H1 (cell line): ENCODE results near the gene NHEJ1. TPM values are rescaled to one million over a fixed set of nuclear protein-coding genes. Genes with fewer than 3 reads are reported as not detected.

Experiments
- CTCF ChIA-PET: fragments of 300-600 bp; sonication (Branson Sonifier 250); formaldehyde crosslinking; loops from one replicate; lab custom pipeline; 2021; ENCODE audit not compliant: partially characterized antibody; lab: Charles Lee
- POLR2A ChIA-PET: fragments of 300-600 bp; sonication (Branson Sonifier 250); formaldehyde crosslinking; loops from one replicate; lab custom pipeline; 2021; ENCODE audit warnings: inconsistent platforms; ENCODE audit not compliant: partially characterized antibody; lab: Charles Lee
- DNase-seq, 2 experiments: peaks; one replicate each; pipeline versions ENCODE4 v3.0.0 to v3.0.0-alpha.2; 2010 to 2022; ENCODE audit warnings: low spot score in 2 of 2, low read depth in 1 of 2, mixed read lengths in 1 of 2
- FAIRE-seq: peaks from 2 replicates; lab custom pipeline; 2011; peaks lifted over from hg19 to GRCh38; lab: Jason Lieb, UNC
- H2AFZ ChIP-seq: 2 replicates; pipeline ENCODE4 v1.8.1; 2012; ENCODE audit warnings: low read length, inconsistent platforms
- H2AK5ac ChIP-seq: 2 replicates; pipeline ENCODE4 v1.6.1; 2013; ENCODE audit warnings: low read depth, low read length
- H2BK120ac ChIP-seq: replicated peaks from 2 replicates; pipeline ENCODE3; 2013; ENCODE audit warnings: low read depth, low read length, inconsistent platforms
- H2BK12ac ChIP-seq: 2 replicates; pipeline ENCODE4 v1.6.1; 2013; ENCODE audit warnings: low read depth, low read length
- H2BK15ac ChIP-seq: 2 replicates; pipeline ENCODE4 v1.6.1; 2013; ENCODE audit warnings: low read length
- H2BK20ac ChIP-seq: 2 replicates; pipeline ENCODE4 v1.6.1; 2013; ENCODE audit warnings: low read length
- H2BK5ac ChIP-seq: 2 replicates; pipeline ENCODE4 v1.6.1; 2013; ENCODE audit warnings: low read depth, low read length
- H3K14ac ChIP-seq: 2 replicates; pipeline ENCODE4 v1.6.1; 2013; ENCODE audit warnings: inconsistent platforms; ENCODE audit not compliant: insufficient read length
- H3K18ac ChIP-seq: 2 replicates; pipeline ENCODE4 v1.6.1; 2013; ENCODE audit warnings: low read length; ENCODE audit errors: extremely low read depth
- H3K23ac ChIP-seq: 2 replicates; pipeline ENCODE4 v1.6.1; 2013; ENCODE audit warnings: inconsistent platforms; ENCODE audit not compliant: insufficient read length
- H3K23me2 ChIP-seq: 2 replicates; pipeline ENCODE4 v1.6.1; 2013; ENCODE audit warnings: low read depth, low read length
- H3K27ac ChIP-seq: 2 replicates; pipeline ENCODE4 v1.6.1; 2011; ENCODE audit warnings: low read depth, low read length, inconsistent platforms
- H3K27me3 ChIP-seq, 4 experiments: replicated peaks in 1 of 4; 1 replicate in 1 of 4; 2 replicates in 3 of 4; pipeline versions ENCODE4 v1.6.1 to v1.8.1; 2011 to 2013; ENCODE audit warnings: low read length in 3 of 4, mild to moderate bottlenecking in 3 of 4, inconsistent platforms in 2 of 4, mixed read lengths in 2 of 4, moderate library complexity in 1 of 4; ENCODE audit not compliant: control insufficient read depth in 3 of 4, insufficient read depth in 3 of 4; ENCODE audit errors: extremely low read depth in 1 of 4
- H3K36me3 ChIP-seq, 4 experiments: 2 replicates each; pipeline versions ENCODE4 v1.6.1 to v1.8.1; 2011 to 2013; ENCODE audit warnings: mild to moderate bottlenecking in 4 of 4, low read length in 3 of 4, moderate library complexity in 2 of 4, control low read depth in 1 of 4, inconsistent platforms in 1 of 4; ENCODE audit not compliant: insufficient read depth in 4 of 4, control insufficient read depth in 2 of 4
- H3K4ac ChIP-seq: replicated peaks from 2 replicates; pipeline ENCODE3; 2013; ENCODE audit warnings: low read length, low read depth, mixed read lengths, inconsistent platforms; ENCODE audit not compliant: insufficient read length
- H3K4me1 ChIP-seq, 4 experiments: replicated peaks in 1 of 4; 1 replicate in 1 of 4; 2 replicates in 3 of 4; pipeline versions ENCODE4 v1.6.1 to v1.8.1; 2011 to 2013; ENCODE audit warnings: low read length in 3 of 4, inconsistent platforms in 2 of 4, mixed read lengths in 1 of 4; ENCODE audit not compliant: insufficient read depth in 4 of 4, control insufficient read depth in 3 of 4
- H3K4me2 ChIP-seq, 2 experiments: 2 replicates each; pipeline versions ENCODE4 v1.6.1 to v1.8.1; 2011 to 2013; ENCODE audit warnings: low read depth in 2 of 2, low read length in 2 of 2, control low read depth in 1 of 2, inconsistent platforms in 1 of 2, mild to moderate bottlenecking in 1 of 2; ENCODE audit not compliant: insufficient read depth in 1 of 2
- H3K4me3 ChIP-seq, 4 experiments: fragments of 200-600, 300-600 bp in 1 of 4; sonication (generic), shearing (Covaris generic), sonication (Bioruptor Twin) in 1 of 4; 2 replicates each; pipeline versions ENCODE4 v1.5.1 to v1.8.1; 2011 to 2016; ENCODE audit warnings: low read length in 4 of 4, low read depth in 3 of 4, control low read depth in 2 of 4, inconsistent platforms in 2 of 4, mild to moderate bottlenecking in 2 of 4, mixed read lengths in 1 of 4, moderate library complexity in 1 of 4; ENCODE audit not compliant: insufficient read depth in 2 of 4; ENCODE audit errors: extremely low read depth in 1 of 4
- H3K56ac ChIP-seq: replicated peaks from 2 replicates; pipeline ENCODE3; 2013; ENCODE audit warnings: low read depth, mild to moderate bottlenecking, mixed read lengths, low read length, inconsistent platforms; ENCODE audit not compliant: insufficient read length
- H3K79me1 ChIP-seq: 2 replicates; pipeline ENCODE4 v1.6.1; 2013; ENCODE audit warnings: low read depth, low read length, control low read depth
- H3K79me2 ChIP-seq, 2 experiments: 2 replicates each; pipeline versions ENCODE4 v1.6.1 to v1.8.1; 2012 to 2013; ENCODE audit warnings: low read length in 2 of 2, mild to moderate bottlenecking in 2 of 2, inconsistent platforms in 1 of 2; ENCODE audit not compliant: insufficient read depth in 2 of 2, control insufficient read depth in 1 of 2
- H3K9ac ChIP-seq, 4 experiments: replicated peaks in 1 of 4; 1 replicate in 1 of 4; 2 replicates in 3 of 4; pipeline versions ENCODE4 v1.6.1 to v1.8.1; 2011 to 2013; ENCODE audit warnings: low read depth in 3 of 4, low read length in 3 of 4, control low read depth in 2 of 4, mild to moderate bottlenecking in 2 of 4, moderate library complexity in 2 of 4, inconsistent platforms in 1 of 4; ENCODE audit errors: extremely low read depth in 1 of 4
- H3K9me3 ChIP-seq, 2 experiments: 2 replicates each; pipeline versions ENCODE4 v1.6.1 to v1.8.1; 2012 to 2013; ENCODE audit warnings: mild to moderate bottlenecking in 2 of 2, moderate library complexity in 2 of 2, control low read depth in 1 of 2, inconsistent platforms in 1 of 2, low read depth in 1 of 2, low read length in 1 of 2, mixed read lengths in 1 of 2; ENCODE audit not compliant: insufficient read depth in 2 of 2
- H4K20me1 ChIP-seq, 2 experiments: replicated peaks in 1 of 2; 2 replicates each; pipeline versions ENCODE3 to v1.8.1; 2011 to 2013; ENCODE audit warnings: inconsistent platforms in 2 of 2, low read length in 2 of 2, mild to moderate bottlenecking in 1 of 2; ENCODE audit not compliant: insufficient read depth in 2 of 2, control insufficient read depth in 1 of 2
- H4K5ac ChIP-seq: 2 replicates; pipeline ENCODE4 v1.6.1; 2013; ENCODE audit warnings: low read length, low read depth, mixed read lengths, inconsistent platforms; ENCODE audit not compliant: insufficient read length
- H4K8ac ChIP-seq: 2 replicates; pipeline ENCODE4 v1.8.0; 2013; ENCODE audit warnings: mild to moderate bottlenecking, moderate library complexity, low read length, inconsistent platforms; ENCODE audit not compliant: insufficient read depth; ENCODE audit errors: extremely low read depth
- H4K91ac ChIP-seq: replicated peaks from 2 replicates; pipeline ENCODE3; 2013; ENCODE audit warnings: low read length, mixed read lengths, inconsistent platforms; ENCODE audit not compliant: insufficient read length
- E2F6 ChIP-seq: IDR thresholded peaks from 2 replicates; pipeline ENCODE4 v1.6.1; 2012; ENCODE audit warnings: inconsistent platforms
- EP300 ChIP-seq, 2 experiments: IDR thresholded peaks; 1 replicate in 1 of 2; 2 replicates in 1 of 2; pipeline ENCODE4 v1.6.1; 2011 to 2012; ENCODE audit warnings: low read depth in 2 of 2, low read length in 2 of 2, mild to moderate bottlenecking in 2 of 2, borderline replicate concordance in 1 of 2, inconsistent platforms in 1 of 2, moderate library complexity in 1 of 2
- HDAC2 ChIP-seq, 2 experiments: fragments of 300-600 bp in 1 of 2; sonication (generic) in 1 of 2; IDR thresholded peaks; 2 replicates each; pipeline ENCODE4 v1.6.1; 2011 to 2012; ENCODE audit warnings: low read depth in 2 of 2, low read length in 2 of 2, mild to moderate bottlenecking in 2 of 2, moderate library complexity in 2 of 2, borderline replicate concordance in 1 of 2, inconsistent platforms in 1 of 2
- MAFK ChIP-seq: IDR thresholded peaks from 2 replicates; pipeline ENCODE4 v1.6.1; 2012; ENCODE audit warnings: low read depth, mild to moderate bottlenecking, improper control_type of control experiment, low read length
- WGBS, 2 experiments: shearing (Covaris generic) in 1 of 2; methylation state at CpG; one replicate each; pipeline versions ENCODE4 v1.1.6 to v1.1.7; 2013 to 2015; ENCODE audit warnings: low lambda C conversion rate in 2 of 2, mixed read lengths in 2 of 2, inconsistent platforms in 1 of 2, low coverage in 1 of 2, missing lambda C conversion rate in 1 of 2; ENCODE audit not compliant: insufficient replicate concordance in 2 of 2, insufficient coverage in 1 of 2, insufficient read length in 1 of 2; ENCODE audit errors: extremely low coverage in 1 of 2, missing lambda C conversion rate in 1 of 2; 5-methylcytosine and 5-hydroxymethylcytosine counted together
- polyA plus RNA-seq, 7 experiments: library from polyadenylated mRNA; depleted of rRNA in 3 of 7; stranded (reverse) in 5 of 7; unstranded in 2 of 7; fragments of >200 nt in 5 of 7; fragments of 200-250 nt in 2 of 7; gene quantifications; 1 replicate in 5 of 7; 2 replicates in 1 of 7; 4 replicates in 1 of 7; pipeline versions ENCODE4 v1.2.1 to v1.2.3, GENCODE V29; 2011 to 2013; ENCODE audit warnings: missing spikeins in 2 of 7, mixed read lengths in 2 of 7
- total RNA-seq: library from RNA; stranded (reverse); fragmentation: NEBNext Ultra II Directional; extraction: Animal tissue kit (Norgen Biotek cat#: 25700); gene quantifications from 2 replicates; pipeline ENCODE4 v1.2.1, GENCODE V29; 2021

NHEJ1 gene
- total and polyA plus RNA-seq, 2 of the 8 experiments (the other 6 are each of a cell fraction or from before 2014, with no cell fraction given) = 22.7 to 24.1 TPM

GRCh38 chr2:219131744-219132143 lies 28.9 kb downstream of the NHEJ1 start:
- Histone ChIP-seq H2AFZ (no peak overlapping the region), H3K4me1 (no peaks in the 10 kb centered on the region; a peak in 1 of 7 replicates), H3K56ac (no peak overlapping the region), H3K9ac (no peak overlapping the region), H3K23me2 (no peaks in the 10 kb centered on the region), H3K79me2 (no peaks in the 10 kb centered on the region), H2AK5ac (no peak overlapping the region), H3K4me2 (no peak overlapping the region), H3K36me3 (no peaks in the 10 kb centered on the region), H3K27me3 (no peaks in the 10 kb centered on the region), H4K20me1 (no peaks in the 10 kb centered on the region), H3K79me1 (no peaks in the 10 kb centered on the region), H3K27ac (no peak overlapping the region), H4K5ac (no peak overlapping the region), H4K91ac (no peak overlapping the region), H2BK20ac (no peak overlapping the region), H3K9me3 (no peaks in the 10 kb centered on the region), H2BK5ac (no peak overlapping the region), H2BK12ac (no peak overlapping the region), H3K4ac (no peak overlapping the region), H2BK15ac (no peak overlapping the region), H2BK120ac (no peak overlapping the region), H4K8ac (no peak overlapping the region), H3K23ac (no peak overlapping the region), H3K18ac (no peak overlapping the region), H3K14ac (no peak overlapping the region), H3K4me3 (no peak overlapping the region)
- POLR2A ChIA-PET = no interaction called here
- 92% methylated on average over 4 of the region's 4 CpGs; no CpG with 5 or more reads in 1 of the 2 experiments for WGBS, 2 experiments
- DNase-seq (no peak), FAIRE-seq (no peak)
- CTCF ChIA-PET = interaction anchor here (1.0 to 37.2 kb wide), 10 partner anchors 9 to 136 kb away, joined by 3 to 1777 read pairs (median 6); partner anchors contain the start of genes CFAP65 and IHH
- TF ChIP-seq E2F6 (no peak), HDAC2 (IDR thresholded peaks at IDR 0.05; ENCODE audit: borderline replicate concordance in 1 of 2, low read depth in 2 of 2, low read length in 2 of 2) (no peak), EP300 (IDR thresholded peaks at IDR 0.05; ENCODE audit: borderline replicate concordance in 1 of 2, low read depth in 2 of 2, low read length in 2 of 2) (no peak), MAFK (no peak)
